ENCODE data around the gene G6PC2.
A peak's percentile ranks its signal among the peaks of the same experiment; 100 is the strongest.
"Not testable (repeated sequence)": the region's sequence is repeated elsewhere in the genome, so short reads cannot be mapped to it uniquely, and the experiment has no call there.

The G6PC2 gene, protein sequence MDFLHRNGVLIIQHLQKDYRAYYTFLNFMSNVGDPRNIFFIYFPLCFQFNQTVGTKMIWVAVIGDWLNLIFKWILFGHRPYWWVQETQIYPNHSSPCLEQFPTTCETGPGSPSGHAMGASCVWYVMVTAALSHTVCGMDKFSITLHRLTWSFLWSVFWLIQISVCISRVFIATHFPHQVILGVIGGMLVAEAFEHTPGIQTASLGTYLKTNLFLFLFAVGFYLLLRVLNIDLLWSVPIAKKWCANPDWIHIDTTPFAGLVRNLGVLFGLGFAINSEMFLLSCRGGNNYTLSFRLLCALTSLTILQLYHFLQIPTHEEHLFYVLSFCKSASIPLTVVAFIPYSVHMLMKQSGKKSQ

GRCh38 chr2:168901003-168901402 lies at the start of gene G6PC2:
TSS of gene G6PC2 (plus strand) at chr2:168901291. CDS start at chr2:168901332, 41 bp downstream.
- no peak for DNase-seq

GRCh38 chr2:168851674-168852320 lies 49.3 kb upstream of the G6PC2 start:
- no peak for DNase-seq

GRCh38 chr2:168852481-168852880 lies 48.6 kb upstream of the G6PC2 start:
- no peak for DNase-seq

DNA sequence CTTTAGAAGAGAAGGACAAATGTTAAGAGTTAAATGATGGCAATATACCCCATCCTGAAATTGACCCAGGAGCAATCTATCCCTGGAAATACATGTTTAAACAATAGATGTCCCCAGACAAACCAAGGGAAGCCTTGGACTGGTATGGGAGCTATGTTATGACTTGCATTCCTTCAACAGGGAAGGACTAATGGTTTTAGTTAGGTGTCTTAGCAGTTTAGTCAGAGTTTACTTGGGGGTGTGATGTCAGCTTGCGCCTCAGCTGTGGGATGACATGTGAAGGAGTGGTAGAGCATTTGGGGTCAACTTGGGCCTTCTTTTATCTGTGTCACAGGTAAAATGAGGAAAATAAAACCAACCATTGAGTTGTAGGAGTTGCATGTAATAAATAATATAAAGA lies 47.6 kb upstream of the G6PC2 start:
- DNase-seq = no peak

GRCh38 chr2:168854651-168855050 lies 46.4 kb upstream of the G6PC2 start:
- DNase-seq = no peak

GRCh38 chr2:168855601-168856000 lies 45.5 kb upstream of the G6PC2 start:
- DNase-seq = no peak

DNA sequence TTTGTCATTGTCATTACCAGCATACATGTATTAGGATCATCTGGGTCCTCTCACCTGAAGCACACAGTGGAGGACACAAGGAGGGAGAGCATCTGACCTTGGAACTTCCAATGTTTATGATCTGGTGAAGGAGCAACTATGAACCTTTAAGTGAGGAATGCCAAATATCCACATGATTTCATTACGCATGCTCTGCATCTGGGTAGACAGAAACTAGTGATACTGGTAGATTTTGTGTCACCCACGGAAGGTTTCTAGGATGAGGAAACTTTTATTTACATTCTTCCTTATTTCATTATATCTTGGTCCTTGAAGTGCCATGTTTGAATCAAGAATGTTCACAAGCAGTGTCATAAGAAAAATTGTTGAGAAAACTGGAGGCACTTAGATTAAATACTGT lies 42.9 kb upstream of the G6PC2 start:
- no peak for DNase-seq

DNA sequence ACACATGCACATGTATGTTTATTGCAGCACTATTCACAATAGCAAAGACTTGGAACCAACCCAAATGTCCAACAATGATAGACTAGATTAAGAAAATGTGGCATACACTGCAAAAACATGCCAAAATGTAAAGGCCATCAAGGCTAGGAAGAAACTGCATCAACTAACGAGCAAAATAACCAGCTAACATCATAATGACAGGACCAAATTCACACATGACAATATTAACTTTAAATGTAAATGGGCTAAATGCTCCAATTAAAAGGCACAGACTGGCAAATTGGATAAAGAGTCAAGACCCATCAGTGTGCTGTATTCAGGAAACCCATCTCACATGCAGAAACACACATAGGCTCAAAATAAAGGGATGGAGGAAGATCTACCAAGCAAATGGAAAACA lies 33.9 kb upstream of the G6PC2 start:
- DNase-seq = not testable (repeated sequence)

- DNase-seq = not testable (repeated sequence)
These were observed 30.7 kb upstream of the G6PC2 start for GRCh38 chr2:168870369-168870768.

GRCh38 chr2:168870824-168871223 lies 30.3 kb upstream of the G6PC2 start:
- not testable (repeated sequence) for DNase-seq

DNA sequence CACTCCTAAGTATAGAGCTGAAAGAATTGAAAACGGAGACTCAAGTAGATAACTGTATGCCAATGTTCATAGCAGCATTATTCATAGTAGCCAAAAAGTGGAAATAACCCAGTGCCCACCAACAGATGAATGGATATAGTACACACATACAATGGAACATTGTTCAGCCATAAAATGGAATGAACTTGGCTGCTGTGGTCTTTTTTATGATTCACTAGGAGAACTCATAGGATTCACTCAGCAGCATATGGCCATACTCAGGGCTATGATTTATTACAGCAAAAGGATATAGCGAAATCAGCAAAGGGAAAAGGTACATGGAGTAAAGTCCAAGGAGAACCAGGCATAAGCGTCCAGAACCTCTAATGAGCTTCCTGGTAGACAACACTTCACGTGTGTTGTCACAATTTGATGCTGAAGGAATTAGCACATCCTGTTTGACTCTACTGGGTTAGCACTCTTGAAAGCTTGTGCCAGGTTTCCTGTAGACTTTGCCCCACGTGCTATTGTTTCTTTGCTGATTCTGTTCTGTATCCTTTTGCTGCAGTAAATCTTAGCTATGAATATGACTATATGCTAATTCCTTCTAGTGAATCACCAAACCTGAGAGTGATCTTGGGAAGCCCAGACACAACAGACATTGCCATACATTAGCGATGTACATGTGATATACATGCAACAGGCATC lies 26.6 kb upstream of the G6PC2 start:
- DNase-seq = no peak

- not testable (repeated sequence) for DNase-seq
These were observed 18.9 kb upstream of the G6PC2 start for GRCh38 chr2:168882163-168882562.

GRCh38 chr2:168884975-168885374 lies 16.1 kb upstream of the G6PC2 start:
- DNase-seq = no peak

DNA sequence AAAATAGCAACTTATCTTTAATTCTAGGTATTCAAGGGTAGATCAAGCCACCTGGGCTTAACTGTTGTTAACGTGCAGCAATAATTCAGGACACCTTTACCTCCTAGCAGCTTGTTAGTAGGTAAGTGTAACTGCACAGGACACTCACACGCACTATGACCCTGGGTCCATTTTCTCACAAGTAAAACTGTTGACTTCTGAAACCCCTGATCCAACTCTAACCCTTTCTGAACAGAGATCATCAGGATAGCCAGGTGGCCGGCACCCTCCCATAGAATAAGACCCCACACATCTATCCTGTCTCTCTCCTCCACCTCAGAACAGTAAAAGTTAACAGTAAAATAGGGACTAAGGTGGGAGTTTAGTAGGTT lies 11.5 kb upstream of the G6PC2 start:
- DNase-seq = no peak

DNA sequence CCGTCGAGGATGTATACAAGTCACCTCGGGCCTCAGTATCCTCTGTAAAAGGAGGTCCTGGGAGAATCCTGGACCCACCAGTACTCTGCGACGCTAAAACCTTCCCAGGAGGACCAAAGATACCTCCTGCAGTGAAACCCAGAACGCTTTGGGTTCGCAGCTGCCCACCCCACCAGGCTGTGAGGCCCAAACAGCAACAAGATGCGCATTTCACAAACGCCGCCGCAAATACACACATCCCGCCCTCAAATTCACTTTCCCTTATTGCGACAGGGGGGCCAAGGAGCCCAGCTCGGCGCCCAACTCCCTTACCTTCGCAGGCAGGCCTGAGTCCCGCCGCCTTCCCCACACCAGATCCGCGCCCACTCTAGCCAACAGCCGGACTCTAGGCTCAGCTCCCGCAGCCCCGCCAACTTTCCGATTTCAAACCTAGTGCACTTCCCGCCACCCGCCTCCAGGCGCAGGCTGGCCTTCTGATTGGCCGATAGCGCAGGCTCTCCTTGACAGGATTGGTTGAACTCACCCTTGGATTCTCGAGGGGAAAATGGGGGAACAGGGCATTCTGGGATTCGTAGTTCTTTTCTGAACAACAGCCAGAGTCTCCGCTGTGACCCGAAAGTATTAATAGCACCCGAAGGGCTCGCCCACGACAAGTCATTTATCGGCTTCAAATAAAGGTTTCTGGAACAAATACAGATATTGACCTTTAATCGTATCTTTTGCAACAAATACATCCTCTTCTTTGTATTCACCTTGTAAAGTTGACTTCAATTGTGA lies 10.9 kb upstream of the G6PC2 start, which contains the start of gene SPC25:
Gene SPC25, minus strand, starts transcription at position 425 of the 777 bp plus-strand sequence. CDS start 911 bp downstream, outside the sequence.
- DNase-seq = peak; percentile 91

DNA sequence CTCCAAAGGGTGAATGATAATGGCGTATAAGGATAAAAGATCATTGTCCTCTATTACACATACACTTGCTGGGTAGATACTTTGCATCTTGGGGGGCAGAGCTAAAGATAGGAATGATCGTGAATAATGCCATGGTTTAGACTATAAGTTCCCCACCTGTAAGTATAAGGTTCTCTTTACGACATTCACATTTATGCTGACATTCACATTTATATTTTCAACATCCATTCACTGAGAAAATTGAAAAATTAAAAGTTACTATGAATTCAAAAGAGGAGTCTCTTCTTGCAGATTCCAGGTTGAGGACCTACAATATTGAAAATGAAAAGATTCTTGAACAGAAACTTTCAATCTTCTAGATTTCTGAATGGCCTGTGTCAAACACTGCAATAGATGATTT lies 8.8 kb upstream of the G6PC2 start:
- DNase-seq = no peak

GRCh38 chr2:168894101-168894500 lies 7.0 kb upstream of the G6PC2 start:
- DNase-seq = no peak

DNA sequence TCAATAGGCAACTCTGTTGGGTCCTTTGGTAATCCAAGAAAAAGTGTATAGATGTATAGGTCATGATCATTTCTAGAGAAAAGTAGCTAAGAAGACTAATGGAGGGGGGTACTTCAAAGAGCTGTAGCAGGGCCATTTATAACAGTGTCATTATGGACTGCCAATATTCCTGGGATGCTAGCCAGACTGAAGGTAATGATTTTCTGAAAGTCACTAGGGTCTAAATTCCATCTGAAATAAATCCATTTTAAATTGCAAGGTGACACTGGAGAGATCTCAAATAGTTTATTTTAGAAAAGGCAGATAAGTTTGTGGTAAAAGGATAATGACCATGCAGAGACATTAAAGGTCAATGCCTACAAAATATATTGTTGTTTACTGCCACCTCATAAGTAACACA lies 6.4 kb upstream of the G6PC2 start:
- no peak for DNase-seq

GRCh38 chr2:168895771-168896170 lies 5.3 kb upstream of the G6PC2 start:
- DNase-seq = peak; percentile 39

DNA sequence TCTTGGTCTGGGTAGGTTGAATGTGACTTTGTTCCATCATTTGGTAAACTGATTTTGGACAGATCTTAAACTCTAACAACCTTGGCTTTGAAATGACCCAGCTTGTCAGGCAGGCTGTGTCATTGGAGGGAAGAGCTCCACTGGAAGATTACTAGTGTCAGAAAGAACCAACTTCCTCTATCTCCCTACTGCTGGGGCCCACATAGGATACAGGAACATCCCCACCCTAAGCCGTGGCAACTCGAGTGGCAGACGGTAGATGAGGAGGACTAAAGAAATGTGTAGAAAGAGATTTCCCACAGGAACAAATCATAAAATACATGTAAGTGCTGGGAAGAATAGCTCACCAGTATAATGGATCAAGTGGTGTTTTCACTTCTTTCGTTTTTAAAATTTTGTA lies 4.3 kb upstream of the G6PC2 start:
- DNase-seq = no peak

DNA sequence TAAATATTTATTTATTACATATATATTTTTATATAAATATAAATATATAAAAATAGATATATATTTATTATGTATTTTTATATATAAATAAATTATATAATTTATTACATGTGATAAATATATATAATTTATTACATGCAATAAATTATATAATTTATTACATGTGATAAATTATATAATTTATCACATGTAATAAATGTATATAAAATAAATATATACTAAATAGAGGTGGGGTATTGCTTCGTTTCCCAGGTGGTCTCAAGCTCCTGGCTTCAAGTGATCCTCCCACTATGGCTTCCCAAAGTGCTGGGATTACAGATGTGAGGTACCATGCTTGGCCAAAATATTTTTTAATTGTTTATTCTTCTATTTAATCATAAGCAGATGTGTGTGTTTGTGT lies 3.6 kb upstream of the G6PC2 start:
- DNase-seq = no peak

GRCh38 chr2:168903888-168904287 lies 2.8 kb downstream of the G6PC2 start:
- DNase-seq = no peak

GRCh38 chr2:168904358-168904757 lies 3.3 kb downstream of the G6PC2 start:
- no peak for DNase-seq
